Glomerular endothelial cell (primary cell): ENCODE results near the gene EFNB2. TPM values are rescaled to one million over a fixed set of nuclear protein-coding genes. Genes with fewer than 3 reads are reported as not detected.

Source experiments
- DNase-seq: peaks from one replicate; pipeline ENCODE4 v3.0.0-alpha.2; 2011; ENCODE audit warnings: low read depth, low spot score; ENCODE audit errors: extremely low read depth
- total RNA-seq: library from RNA; depleted of rRNA; stranded (reverse); fragments of >200 nt; gene quantifications from 2 replicates; pipeline ENCODE4 v1.2.3, GENCODE V29; 2015

The EFNB2 gene
- total RNA-seq, 1 donor from 2014 or later = 164 TPM

GRCh38 chr13:106503730-106504453 lies 31.6 kb downstream of the EFNB2 start:
- no peak for DNase-seq

DNA sequence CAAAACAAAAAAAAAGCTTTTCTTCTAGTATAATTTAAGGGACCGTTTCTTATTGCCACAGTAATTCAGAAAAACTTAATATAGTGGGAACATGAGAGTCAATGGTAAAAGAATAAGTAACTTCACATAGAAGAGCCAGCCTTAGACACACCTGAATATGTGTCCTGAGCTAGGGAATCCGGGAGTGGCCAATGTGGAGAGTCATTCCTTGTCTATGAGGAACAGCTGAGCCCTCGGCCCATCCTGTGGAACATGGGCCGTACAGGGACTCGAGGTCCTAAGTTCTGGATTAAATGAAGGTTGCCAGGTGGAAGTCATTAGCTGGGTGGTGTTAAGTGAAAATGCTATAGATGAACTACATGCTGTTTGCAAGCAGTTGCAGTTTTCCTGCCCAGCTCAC lies 32.2 kb downstream of the EFNB2 start:
- DNase-seq = no peak

DNA sequence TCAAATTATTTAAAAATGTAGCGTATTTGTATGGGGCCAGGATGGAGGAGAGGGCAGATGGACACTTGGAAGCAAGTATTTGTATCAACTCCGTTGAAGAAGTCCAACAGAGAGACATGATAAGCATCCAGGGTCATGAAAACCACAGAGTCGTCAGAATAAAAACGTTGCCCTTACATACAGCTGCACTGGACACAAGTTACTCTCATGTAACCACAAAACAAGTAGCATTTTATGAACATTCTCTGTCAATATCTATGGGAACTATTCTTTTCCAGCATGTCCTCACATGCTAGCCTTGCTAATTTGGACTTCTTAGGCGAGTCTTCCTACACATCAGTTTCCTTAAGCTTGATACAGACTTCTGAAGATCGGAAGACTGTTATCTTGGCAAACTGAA lies 35.0 kb downstream of the EFNB2 start:
- DNase-seq = no peak

- DNase-seq = no peak
Measured at GRCh38 chr13:106499896-106500295, 35.6 kb downstream of the EFNB2 start.

GRCh38 chr13:106499113-106499512 lies 36.3 kb downstream of the EFNB2 start:
- no peak for DNase-seq

- DNase-seq = no peak
Measured at GRCh38 chr13:106498571-106498970, 36.9 kb downstream of the EFNB2 start.

DNA sequence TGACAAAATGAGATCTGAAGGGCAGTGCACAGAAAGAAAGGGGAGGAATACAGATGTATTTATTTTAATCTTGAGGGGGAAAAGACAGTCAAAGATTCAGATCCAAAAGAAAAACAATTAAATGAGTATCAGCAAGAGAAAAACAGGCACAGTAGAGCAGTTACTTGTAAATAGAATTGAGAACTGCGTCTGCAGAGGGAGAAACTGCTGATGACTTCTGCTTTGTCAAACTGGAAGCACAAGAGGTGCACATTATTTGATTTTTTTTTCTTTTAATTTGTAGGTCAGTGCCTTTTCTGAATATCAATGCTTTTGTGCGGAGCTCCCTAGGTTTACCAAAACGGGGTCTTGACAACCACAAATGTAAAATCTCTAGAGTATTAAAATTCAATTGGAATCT lies 37.3 kb downstream of the EFNB2 start:
- no peak for DNase-seq

GRCh38 chr13:106497079-106497478 lies 38.4 kb downstream of the EFNB2 start:
- no peak for DNase-seq

DNA sequence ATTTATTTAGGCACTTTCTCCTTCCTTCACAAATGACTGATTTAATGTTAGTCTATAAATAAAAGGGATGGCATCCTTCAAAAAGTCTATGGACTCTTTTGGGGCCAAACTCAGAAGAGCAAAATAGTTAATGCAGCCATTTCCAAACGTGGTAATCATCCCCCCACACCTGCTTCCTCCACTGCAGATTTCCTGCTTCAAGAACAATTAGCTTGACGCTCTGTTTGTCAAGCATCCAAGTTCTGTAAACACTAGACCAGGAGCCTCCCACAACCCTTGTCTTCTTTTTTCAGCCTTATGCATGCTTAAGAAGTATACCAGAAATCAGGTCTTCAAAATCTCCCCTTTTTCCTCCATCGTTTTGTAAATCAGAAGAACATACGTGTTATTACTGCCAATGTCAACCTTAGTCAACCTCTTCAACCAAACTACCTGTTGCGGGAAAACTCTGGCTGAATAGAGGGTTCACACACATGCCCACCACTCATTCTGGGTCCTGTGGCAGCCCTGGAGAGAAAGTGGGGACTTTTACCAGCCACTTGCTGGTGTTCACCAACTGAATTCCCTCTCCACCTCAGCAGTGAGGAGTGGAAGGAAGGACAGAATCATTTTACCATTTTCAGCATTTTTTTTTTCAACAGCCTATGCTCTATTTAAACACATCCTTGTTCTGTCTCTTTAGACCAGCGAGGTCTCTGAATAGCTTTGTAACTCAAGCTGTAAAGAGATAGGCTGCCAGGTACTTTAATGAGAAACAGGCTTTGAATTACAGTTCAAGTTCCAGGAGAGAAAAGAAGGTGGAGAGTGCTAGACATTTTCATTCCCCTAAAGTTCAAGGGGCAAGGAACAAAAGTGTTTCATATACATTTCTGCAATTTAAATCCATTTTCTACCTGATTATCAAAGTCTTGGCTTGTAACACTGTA lies 39.1 kb downstream of the EFNB2 start:
- DNase-seq = peak; percentile 96

- DNase-seq = no peak
Measured at GRCh38 chr13:106494936-106495335, 40.5 kb downstream of the EFNB2 start.

DNA sequence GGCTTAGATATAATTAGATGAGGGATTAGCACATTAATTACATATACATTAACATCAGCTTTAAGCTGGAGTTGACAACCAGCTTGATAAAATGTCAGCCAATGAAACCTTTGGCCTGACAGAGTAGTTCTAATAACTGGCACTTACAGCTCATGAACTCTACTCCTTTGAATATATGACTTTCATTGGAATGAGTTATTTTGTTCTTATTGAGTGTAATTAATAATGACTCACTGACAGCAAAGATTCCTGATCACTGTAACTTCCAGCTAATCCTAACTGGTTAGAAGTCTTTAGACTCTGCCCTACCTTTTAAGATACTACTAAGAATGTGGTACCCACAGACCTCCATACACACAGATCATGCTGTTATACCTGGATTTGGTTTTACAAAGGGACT lies 41.0 kb downstream of the EFNB2 start:
- DNase-seq = no peak

GRCh38 chr13:106493533-106494220 lies 41.8 kb downstream of the EFNB2 start:
- no peak for DNase-seq

DNA sequence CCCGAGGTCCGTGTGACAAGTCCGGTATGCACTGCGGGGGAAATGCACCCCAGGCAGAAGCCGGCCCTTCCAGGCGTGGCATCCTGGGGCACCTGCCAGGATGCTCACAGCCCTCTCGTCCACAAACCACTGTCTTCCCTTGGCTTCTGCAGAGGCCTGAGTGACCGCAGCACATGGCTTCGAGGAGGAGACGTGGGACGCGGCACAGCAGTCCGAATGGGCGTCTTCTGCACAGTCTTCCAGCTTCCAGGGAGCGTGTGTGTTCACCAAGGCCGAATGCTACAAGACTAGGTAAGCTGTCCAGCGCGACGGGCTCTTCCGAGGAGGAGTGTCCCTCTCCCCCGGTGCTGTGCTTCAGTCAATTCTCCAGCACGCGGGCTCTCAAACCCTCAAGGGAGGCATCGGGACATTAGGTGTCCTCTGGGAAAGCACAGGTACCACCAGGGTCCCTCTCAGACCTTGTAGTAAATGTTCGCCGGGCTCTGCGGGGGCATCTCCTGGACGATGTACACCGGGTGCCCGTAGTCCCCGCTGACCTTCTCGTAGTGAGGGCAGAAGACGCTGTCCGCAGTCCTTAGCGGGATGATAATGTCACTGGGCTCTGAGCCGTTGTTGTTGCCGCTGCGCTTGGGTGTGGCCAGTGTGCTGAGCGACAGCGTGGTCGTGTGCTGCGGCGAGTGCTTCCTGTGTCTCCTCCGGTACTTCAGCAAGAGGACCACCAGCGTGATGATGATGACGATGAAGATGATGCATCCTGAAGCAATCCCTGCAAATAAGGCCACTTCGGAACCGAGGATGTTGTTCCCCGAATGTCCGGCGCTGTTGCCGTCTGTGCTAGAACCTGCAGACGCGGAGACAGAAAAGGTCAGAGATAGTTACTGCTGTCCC lies 42.6 kb downstream of the EFNB2 start:
- no peak for DNase-seq

GRCh38 chr13:106491928-106492587 lies 43.4 kb downstream of the EFNB2 start:
- DNase-seq = no peak

GRCh38 chr13:106491463-106491862 lies 44.0 kb downstream of the EFNB2 start:
- no peak for DNase-seq

DNA sequence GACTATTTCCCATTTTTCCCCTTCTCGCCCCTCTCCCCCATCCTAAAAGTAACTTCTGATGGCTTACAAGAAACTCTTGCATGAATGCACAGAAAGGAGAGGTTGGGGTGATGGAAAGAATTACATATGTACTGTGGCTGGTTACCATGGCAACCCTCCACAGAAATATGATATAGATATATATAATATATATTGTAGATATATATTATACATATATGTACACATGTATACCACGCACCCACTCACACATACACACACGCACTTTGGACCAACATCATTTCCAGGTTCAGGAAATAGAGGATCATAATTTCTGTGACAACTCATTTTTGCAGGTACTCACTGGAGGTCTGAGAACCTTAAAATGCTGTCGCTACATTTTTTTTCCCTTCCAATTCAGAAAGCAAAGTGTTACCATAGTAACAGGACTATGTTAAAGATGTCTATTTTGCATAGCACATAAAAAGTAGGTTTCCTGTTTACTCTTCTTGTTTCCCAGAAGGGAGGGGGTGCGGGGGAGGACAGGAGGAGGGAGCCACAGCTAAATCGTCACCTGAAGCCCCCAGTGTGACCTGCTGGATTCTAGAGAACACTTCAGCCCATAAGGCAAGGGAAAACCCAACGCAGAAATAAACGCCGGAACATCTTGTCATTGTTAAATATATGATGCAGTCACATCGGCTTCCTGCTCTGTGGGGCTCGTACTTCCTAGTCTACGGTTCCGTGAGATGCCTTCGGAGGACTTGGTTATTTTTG lies 44.7 kb downstream of the EFNB2 start:
- no peak for DNase-seq

DNA sequence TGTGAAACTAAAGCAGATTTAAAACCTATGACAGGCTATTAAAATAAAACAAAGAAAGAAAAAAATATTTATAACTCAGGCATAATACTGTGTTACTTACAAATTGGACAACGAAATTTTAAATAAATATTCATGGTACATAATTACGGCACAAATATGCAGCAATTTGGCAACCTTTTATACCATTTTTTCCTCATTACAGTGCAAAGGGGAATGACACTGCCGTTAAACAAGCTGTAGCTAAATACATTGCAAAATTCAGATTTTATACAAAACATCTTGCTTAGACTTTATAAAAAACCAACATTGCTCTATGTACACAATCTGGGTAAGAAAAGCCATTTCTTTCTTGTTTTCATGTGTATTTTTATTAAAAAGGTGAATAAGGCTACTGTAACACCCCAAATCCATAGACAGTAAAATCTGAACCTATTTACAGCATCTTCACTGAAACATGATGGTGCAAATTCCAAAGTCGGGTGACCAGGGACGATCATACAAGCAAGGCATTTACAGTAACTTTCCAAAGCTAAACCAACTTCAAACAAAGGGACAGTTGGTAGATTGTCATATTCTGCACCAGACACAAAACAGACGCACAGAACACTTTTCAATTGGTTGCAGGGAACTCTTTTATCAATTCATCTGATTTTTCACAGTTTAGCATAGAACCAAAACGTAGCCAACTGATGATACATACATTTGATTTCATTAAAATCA lies 45.5 kb downstream of the EFNB2 start:
- no peak for DNase-seq

- DNase-seq = no peak
Measured at GRCh38 chr13:106488686-106489085, 46.8 kb downstream of the EFNB2 start.

- no peak for DNase-seq
Measured at GRCh38 chr13:106488076-106488475, 47.4 kb downstream of the EFNB2 start.
